ENCODE data around the gene TMTC1.
"Not testable (repeated sequence)": the region's sequence is repeated elsewhere in the genome, so short reads cannot be mapped to it uniquely, and the experiment has no call there.

Gene TMTC1

GRCh38 chr12:29559198-29559597 lies 224.5 kb downstream of the TMTC1 start:
- H3K27ac ChIP-seq: peak overlapping the region in 6 of 21 experiments; percentile 1 to 22 (median 12)

GRCh38 chr12:29556363-29556762 lies 227.4 kb downstream of the TMTC1 start:
- H3K27ac ChIP-seq: no peak overlapping the region
- H3K4me3 ChIP-seq: no peak overlapping the region

More at GRCh38 chr12:29559198-29559597, 224.5 kb downstream of the TMTC1 start:
- H3K4me3 ChIP-seq: no peak overlapping the region

GRCh38 chr12:29555451-29555850 lies 228.3 kb downstream of the TMTC1 start:
- not testable (repeated sequence) for H3K27ac ChIP-seq, H3K4me3 ChIP-seq

GRCh38 chr12:29552994-29553748 lies 230.6 kb downstream of the TMTC1 start:
- H3K27ac ChIP-seq: peak overlapping the region in 1 of 21 experiments; percentile 11
- no peak overlapping the region for H3K4me3 ChIP-seq

GRCh38 chr12:29552324-29552927 lies 231.3 kb downstream of the TMTC1 start:
- H3K27ac ChIP-seq: peak overlapping the region in 1 of 21 experiments; percentile 11
- H3K4me3 ChIP-seq: no peak overlapping the region

GRCh38 chr12:29551812-29552211 lies 231.9 kb downstream of the TMTC1 start:
- no peak overlapping the region for H3K27ac ChIP-seq
- no peak overlapping the region for H3K4me3 ChIP-seq

- Histone ChIP-seq H3K27ac (peak overlapping the region in 2 of 21 experiments; percentile 15 to 26), H3K4me3 (no peak overlapping the region)
Observed at GRCh38 chr12:29547864-29548263, 235.9 kb downstream of the TMTC1 start.

- Histone ChIP-seq H3K4me3 (no peak overlapping the region), H3K27ac (peak overlapping the region in 6 of 21 experiments; percentile 2 to 57 (median 28))
Observed at GRCh38 chr12:29547151-29547632, 236.6 kb downstream of the TMTC1 start.

GRCh38 chr12:29546000-29546399 lies 237.7 kb downstream of the TMTC1 start:
- Histone ChIP-seq H3K4me3 (no peak overlapping the region), H3K27ac (peak overlapping the region in 2 of 21 experiments; percentile 32 to 57)

- Histone ChIP-seq H3K4me3 (no peak overlapping the region), H3K27ac (no peak overlapping the region)
Observed at GRCh38 chr12:29545102-29545467, 238.7 kb downstream of the TMTC1 start.

- no peak overlapping the region for H3K4me3 ChIP-seq
Observed at GRCh38 chr12:29544428-29545101, 239.2 kb downstream of the TMTC1 start.

GRCh38 chr12:29543036-29543435 lies 240.7 kb downstream of the TMTC1 start:
- peak overlapping the region in 1 of 21 experiments; percentile 70 for H3K27ac ChIP-seq
- no peak overlapping the region for H3K4me3 ChIP-seq

More at GRCh38 chr12:29544428-29545101, 239.2 kb downstream of the TMTC1 start:
- no peak overlapping the region for H3K27ac ChIP-seq

- Histone ChIP-seq H3K4me3 (no peak overlapping the region), H3K27ac (no peak overlapping the region)
Observed at GRCh38 chr12:29537298-29537697, 246.4 kb downstream of the TMTC1 start.

GRCh38 chr12:29534935-29535334 lies 248.8 kb downstream of the TMTC1 start:
- Histone ChIP-seq H3K27ac (no peak overlapping the region), H3K4me3 (no peak overlapping the region)

- no peak overlapping the region for H3K27ac ChIP-seq
- H3K4me3 ChIP-seq: no peak overlapping the region
Observed at GRCh38 chr12:29533815-29534489, 249.8 kb downstream of the TMTC1 start.

- H3K27ac ChIP-seq: no peak overlapping the region
- no peak overlapping the region for H3K4me3 ChIP-seq
Observed at GRCh38 chr12:29531471-29531870, 252.3 kb downstream of the TMTC1 start.

- H3K27ac ChIP-seq: no peak overlapping the region
Observed at GRCh38 chr12:29530436-29530835, 253.3 kb downstream of the TMTC1 start.

GRCh38 chr12:29528161-29528560 lies 255.6 kb downstream of the TMTC1 start:
- no peak overlapping the region for H3K27ac ChIP-seq
- no peak overlapping the region for H3K4me3 ChIP-seq

More at GRCh38 chr12:29530436-29530835, 253.3 kb downstream of the TMTC1 start:
- no peak overlapping the region for H3K4me3 ChIP-seq

- Histone ChIP-seq H3K27ac (no peak overlapping the region), H3K4me3 (no peak overlapping the region)
Observed at GRCh38 chr12:29521951-29522350, 261.8 kb downstream of the TMTC1 start.

- no peak overlapping the region for H3K27ac ChIP-seq
- no peak overlapping the region for H3K4me3 ChIP-seq
Observed at GRCh38 chr12:29519585-29520182, 264.1 kb downstream of the TMTC1 start.
